GM12865 (cell line): Measurements from ENCODE around the gene ZNG1A.
"Not testable (repeated sequence)": the region's sequence is repeated elsewhere in the genome, so short reads cannot be mapped to it uniquely, and the experiment has no call there.

ENCODE experiments used
- DNase-seq: peaks from one replicate; pipeline ENCODE4 v3.0.0; 2010; ENCODE audit warnings: low read depth
- H3K4me3 ChIP-seq: 2 replicates; pipeline ENCODE4 v1.5.1; 2011; ENCODE audit warnings: mild to moderate bottlenecking, low read depth, low read length, control low read depth
- CTCF ChIP-seq: IDR thresholded peaks from 2 replicates; pipeline ENCODE4 v1.5.1; 2011; ENCODE audit warnings: low read length, control low read depth, low read depth, inconsistent platforms; ENCODE audit not compliant: insufficient read depth; ENCODE audit errors: missing control alignments

The ZNG1A gene

GRCh38 chr9:178970-179383 lies at the start of gene ZNG1A:
Gene ZNG1A (minus strand): TSS chr9:179056. CDS start chr9:178969, 87 bp downstream.
- peak within 1 kb of the TSS; percentile 43 for H3K4me3 ChIP-seq
- DNase-seq = not testable (repeated sequence)

GRCh38 chr9:227860-228259 lies 49.0 kb upstream of the ZNG1A start:
- TF ChIP-seq CTCF = no peak
- no peak overlapping the region for H3K4me3 ChIP-seq
- no peak for DNase-seq

GRCh38 chr9:224582-225520 lies 46.0 kb upstream of the ZNG1A start:
- TF ChIP-seq CTCF = no peak
- peak; percentile 21 for DNase-seq
- no peak overlapping the region for H3K4me3 ChIP-seq

GRCh38 chr9:224026-224425 lies 45.2 kb upstream of the ZNG1A start:
- TF ChIP-seq CTCF = no peak
- no peak overlapping the region for H3K4me3 ChIP-seq
- DNase-seq = no peak

- TF ChIP-seq CTCF = no peak
- H3K4me3 ChIP-seq = no peak overlapping the region
- DNase-seq = no peak
Observed at GRCh38 chr9:223152-223551, 44.3 kb upstream of the ZNG1A start.

GRCh38 chr9:221989-222776 lies 43.3 kb upstream of the ZNG1A start:
- DNase-seq = no peak
- H3K4me3 ChIP-seq = no peak overlapping the region
- TF ChIP-seq CTCF = no peak

GRCh38 chr9:219670-220365 lies 41.0 kb upstream of the ZNG1A start:
- no peak for TF ChIP-seq CTCF
- no peak overlapping the region for H3K4me3 ChIP-seq
- DNase-seq = no peak

GRCh38 chr9:219036-219435 lies 40.2 kb upstream of the ZNG1A start:
- not testable (repeated sequence) for H3K4me3 ChIP-seq, DNase-seq
